GM19238 (cell line): ENCODE measurements around the gene HNRNPD.
"Not testable (repeated sequence)": the region's sequence is repeated elsewhere in the genome, so short reads cannot be mapped to it uniquely, and the experiment has no call there.

Experiments used
- DNase-seq: peaks from one replicate; pipeline ENCODE4 v3.0.0; 2011; ENCODE audit warnings: low spot score; ENCODE audit not compliant: insufficient read length

The HNRNPD gene

DNA sequence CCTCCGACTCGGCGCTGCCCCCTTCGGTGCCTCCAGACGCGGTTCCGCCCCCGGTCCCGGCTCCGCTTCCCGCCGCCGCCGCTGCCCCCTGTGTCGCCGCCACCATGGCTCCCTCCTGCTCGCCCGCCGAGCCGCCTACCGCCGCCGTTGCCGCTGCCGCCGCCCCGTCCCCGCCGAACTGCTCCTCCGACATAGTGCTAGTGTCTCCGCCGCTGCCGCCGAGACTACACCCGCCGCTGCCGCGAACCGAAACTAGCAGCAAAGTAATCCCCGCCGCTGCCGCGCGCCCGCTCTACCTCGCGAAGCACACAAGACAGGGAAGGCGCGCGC is 340 bp downstream of the HNRNPD start:
- no peak for DNase-seq

DNA sequence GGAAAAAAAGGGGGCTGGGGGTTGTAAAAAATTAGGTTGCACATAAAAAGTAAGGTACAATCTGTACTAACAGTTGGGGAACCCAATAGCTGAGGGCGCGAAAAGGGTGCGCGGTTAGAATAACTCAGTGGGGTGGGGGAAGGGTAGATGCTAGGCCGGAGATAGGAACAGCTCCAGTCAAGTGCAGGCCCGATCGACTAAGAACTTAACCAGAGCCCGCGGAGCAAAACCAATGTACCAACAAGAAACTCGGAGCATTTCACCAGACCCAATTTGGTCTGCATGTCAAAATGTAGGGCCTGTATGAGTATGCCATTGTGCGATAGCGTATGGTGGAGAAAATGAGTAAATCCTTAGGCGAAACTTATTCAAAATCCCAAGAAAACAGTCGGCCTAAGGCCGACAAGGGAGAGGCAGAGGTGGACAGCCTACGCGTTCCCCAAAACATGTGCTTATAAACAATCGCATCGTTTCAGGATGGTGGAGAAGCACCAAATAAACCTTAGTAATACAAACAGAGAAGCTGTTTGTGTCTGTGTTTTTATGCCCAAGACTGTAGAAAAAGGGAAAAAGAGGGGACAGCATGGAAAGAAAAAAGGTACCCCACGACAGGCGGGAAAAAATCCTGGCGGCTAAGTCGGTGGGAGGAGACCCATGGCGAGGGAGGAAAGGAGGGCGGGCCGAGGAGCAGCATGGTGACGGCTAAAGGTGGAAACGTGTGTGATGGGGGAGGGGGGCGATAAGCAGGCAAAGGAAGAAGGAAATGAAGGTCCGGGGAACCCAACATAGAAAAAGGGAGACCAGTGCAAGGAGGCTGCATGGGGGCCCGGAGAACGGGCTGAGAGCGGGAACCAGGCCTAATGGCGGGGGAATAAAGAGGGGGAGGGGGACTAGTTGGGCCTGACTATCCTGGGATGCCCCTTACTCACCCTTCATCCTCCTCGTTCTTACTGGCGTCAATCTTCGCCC is 990 bp downstream of the HNRNPD start:
- peak; percentile 37 for DNase-seq

DNA sequence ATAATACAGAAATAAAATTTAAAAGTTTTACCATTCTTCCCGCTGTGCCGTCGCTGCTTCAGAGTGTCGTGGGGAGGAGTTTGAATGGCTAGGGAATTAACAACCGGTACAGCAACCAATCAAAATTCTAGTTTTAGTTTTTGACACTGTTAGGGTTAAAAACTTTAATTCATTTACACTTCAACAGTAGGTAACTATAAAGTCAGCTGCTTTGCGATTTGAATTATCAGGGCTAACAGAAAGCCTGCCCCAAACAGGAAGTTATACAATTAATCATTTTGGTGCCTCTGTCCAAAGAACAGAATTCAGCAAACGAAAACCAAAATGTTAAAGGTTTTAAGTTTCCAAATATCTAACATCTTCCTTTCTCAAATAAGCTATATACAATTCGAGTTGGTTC is 2.3 kb downstream of the HNRNPD start:
- no peak for DNase-seq

DNA sequence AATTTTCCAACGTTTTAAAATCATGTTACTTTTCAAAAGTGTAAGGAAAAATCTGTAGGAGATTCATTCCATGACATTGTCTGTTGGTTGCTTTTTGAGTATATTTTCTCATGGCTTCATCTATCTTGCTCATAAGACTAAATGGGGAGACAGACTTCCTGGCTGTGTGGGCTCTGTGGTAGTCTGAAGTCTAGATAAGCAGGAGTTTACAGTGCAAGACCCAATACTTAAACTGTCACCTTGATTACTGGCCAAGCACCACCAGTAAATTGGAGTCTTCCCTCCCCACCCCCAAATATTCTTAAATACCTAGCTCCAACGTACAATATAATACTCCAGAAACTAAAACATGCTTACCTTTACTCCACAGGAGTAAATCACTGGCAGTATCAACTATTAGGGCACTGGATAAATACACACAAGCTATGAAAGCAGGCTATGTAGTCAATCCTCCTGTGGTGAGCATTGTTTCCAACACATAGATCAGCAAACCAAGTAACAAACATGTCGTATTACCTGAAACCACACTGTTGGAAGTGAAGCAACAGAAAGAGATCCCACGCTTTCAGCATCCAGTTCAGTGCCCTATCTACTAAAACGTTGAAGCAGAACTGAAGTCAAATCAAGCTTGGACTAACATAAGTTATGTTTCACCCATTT is 6.2 kb downstream of the HNRNPD start:
- no peak for DNase-seq

DNA sequence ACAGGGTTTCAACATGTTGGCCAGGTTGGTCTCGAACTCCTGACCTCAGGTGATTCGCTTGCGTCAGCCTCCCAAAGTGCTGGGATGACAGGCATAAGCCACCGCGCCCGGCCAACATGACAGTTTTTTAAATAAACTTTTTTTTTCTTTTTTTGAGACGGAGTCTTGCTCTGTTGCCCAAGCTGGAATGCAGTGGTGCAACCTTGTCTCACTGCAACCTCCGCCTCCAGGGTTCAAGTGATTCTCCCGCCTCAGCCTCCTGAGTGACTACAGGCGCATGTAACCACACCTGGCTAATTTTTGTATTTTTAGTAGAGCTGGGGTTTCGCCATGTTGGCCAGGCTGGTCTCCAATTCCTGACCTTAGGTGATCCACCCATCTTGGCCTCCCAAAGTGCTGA is 7.4 kb downstream of the HNRNPD start:
- DNase-seq: not testable (repeated sequence)

DNA sequence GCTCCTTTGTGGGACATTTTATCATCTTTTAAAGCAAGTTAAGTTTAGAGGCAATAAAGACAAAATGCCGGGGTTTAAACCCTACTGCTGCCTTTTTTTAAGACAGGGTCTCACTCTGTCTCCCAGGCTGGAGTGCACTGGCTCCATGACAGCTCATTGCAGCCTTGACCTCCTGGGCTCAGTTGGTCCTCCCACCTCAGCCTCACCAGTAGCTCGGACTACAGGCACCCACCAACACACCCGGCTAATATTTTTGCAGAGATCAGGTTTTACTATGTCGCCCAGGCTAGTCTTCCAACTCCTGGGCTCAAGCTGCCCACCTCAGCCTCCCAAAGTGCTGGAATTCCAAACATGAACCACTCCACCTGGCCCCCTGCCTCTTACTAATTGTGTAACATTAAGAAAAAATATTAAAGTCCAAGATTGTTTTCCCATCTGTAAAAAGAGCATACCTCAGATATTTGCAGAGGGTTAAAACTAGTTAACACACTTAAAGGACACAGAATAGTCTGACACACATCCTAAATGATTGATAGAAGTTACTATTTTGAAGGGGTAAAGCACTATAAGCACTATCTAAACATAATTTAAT is 9.8 kb downstream of the HNRNPD start:
- no peak for DNase-seq

DNA sequence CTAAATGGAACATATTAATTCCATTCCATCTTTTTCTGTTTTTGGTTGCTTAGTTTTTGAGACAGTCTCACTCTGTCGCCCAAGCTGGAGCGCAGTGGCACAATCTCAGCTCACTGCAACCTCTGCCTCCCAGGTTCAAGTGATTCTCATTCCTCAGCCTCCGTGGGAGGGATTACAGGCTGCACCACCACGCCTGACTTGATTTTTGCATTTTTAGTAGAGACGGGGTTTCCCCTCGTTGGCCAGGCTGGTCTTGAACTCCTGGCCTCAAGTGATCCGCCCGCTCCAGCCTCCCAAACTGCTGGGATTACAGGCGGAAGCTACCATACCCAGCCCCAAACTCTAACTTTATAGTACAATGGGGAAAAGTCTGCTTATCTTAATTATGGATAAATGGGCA is 11.2 kb downstream of the HNRNPD start:
- no peak for DNase-seq

DNA sequence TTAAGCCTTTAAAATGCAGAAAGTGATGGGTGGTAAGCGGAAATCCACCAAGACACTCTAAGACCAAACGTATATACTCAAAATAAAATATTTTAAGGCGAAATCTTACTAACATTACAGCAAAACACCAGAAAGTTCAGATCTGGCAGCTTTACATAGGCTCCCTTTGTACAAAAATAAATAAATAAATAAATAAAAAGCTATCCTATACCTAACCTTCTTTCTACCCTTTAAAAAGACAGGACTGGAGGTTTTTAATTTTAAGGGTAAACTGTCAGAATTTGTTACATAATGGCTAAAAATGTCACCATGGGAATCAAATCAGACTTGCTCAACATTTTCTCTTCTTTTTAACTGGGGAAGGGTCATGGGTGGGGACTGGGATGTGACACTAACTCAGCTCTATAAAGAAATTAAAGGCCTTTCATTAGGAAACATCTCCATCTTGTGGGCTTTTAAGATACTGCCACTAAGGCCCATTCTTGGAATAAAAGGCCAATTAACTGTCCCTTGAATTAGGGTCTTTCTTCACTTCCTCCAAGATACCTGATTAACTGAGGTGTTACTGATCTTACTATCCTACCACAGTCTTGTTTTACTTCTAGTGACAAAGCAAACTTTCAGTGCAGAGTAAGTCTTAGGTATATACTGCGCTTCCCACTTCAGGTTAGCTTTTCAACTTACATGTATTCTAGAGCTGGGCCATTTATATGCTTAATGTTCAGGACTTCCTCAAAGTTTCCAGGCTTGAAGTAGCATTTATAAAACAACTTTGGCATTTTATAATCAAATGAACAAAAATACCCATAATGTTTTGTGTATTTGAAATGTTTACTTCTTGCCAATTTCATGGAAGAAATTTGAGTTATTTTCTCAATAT is 13.3 kb downstream of the HNRNPD start:
- no peak for DNase-seq

DNA sequence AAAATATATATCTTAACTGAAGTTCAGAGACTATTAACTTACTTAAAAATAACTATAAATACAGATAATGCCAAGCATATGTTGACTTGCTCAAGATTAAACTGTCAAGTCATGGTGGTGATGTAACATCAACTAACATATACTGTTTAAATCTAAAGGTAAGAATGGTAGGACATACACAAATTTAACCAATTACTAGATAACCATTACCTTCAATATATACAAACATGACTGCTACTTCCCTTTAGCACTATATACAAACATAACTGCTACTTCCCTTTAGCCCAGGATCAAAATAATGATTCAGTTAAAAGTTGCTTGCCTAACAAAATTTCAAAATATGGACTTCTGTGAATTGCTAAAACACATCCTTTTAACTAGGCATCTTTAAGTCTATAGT is 14.9 kb downstream of the HNRNPD start:
- DNase-seq: no peak

DNA sequence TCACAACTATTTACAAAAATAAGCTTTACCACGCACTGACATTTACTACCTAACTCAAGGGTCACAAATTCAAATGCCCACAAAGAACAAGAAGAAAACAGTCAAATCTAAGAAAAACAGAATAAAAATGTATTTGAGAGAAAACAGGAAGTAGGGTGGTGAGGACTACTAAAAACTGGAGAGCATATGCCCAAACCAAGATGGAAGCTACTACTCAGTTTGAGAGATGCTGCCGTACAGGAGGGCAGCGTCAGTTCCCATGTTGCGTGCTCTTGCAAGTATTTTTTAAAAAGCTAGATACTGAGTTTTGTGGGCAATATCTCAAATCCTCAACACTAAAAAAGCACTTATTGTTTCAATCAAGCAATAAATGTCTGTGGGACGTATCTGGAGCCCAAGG is 16.2 kb downstream of the HNRNPD start:
- DNase-seq: no peak

DNA sequence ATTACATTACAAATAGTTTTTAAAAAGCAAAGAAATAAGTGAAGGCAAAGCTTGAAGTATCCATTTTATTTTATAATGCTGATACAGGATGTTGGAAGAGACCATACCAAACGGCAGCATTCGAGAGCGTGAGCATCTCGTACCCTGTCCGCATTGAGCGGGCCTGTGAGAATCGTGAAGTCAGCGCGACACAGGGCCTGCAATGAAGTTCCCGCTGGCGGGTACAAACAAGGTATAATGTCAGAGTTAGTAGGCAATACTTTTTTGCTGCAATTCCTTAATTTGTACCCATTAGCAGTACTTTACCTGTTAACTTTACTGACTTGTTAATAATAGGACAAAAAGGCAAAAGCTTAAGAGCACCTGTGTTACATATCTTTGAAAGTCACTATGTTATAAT is 19.0 kb downstream of the HNRNPD start:
- no peak for DNase-seq

DNA sequence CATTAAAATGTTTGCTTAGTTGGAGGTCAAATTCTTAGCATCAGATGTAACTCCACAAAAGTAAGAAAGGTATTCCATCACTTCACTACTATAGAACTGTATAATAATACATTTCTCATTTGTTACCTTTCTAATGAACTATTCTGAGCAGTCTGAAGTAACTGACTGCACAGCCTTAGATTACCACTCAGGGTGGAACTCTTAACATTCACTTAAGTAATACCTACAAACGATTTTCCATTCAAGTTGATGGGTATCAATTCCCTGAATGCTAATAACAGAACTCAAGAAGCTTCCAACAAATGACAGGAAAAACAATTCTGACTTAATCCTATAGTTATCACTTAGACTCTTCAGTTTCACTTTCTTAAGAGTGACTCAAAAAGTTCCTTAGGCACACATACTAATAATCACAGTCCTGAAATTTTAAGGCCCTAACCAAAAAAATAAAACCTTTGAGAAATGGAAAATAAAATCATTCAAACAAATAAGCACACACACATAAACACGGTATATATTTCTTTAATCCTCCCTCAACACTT is 20.9 kb downstream of the HNRNPD start:
- DNase-seq: no peak

DNA sequence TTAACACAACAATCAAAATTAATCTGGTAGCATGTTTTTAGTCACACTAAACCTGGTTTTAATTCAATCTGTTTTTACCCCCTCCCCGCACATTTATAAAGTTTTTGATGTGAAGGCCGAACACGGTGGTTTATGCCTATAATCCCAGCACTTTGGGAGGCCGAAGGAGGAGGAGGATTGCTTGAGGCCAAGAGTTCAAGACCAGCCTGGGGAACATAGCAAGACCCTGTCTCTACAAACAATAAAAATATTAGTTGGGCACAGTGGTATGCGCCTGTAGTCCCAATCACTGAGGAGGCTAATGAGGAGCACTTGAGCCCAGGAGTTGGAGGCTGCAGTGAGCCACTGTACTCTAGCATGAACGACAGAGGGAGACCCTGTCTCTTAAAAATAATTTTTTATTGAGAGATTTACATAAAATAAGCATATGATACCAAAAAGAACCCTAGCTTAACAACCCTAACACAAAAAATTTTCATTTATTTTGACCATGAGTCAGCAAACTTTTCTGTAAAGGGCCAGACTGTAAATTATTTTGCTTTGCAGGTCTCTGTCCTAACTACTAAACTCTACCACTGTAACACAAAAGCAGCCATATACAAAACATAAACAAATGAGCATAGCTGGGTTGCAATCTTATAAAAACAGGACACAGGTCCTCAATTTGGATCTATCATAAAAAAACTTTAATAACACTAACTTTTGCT is 21.5 kb downstream of the HNRNPD start:
- no peak for DNase-seq

DNA sequence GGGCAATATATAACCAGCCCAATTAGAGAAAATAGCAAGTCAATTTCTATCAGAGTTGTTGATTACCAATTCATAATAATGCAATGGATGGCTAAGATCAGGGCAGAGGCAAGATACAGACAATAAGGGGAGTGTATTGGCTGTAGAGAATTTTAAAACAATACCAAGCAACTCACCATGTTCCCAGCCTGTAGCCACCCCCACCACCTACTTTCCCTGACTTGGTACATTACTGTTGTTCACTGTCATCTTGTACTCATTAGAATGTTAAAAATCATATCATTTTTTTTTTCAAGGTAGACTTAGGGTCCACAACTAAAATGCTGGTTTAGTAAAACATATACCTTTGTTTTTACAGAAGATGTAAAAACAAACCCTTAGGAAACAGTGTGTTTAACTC is 27.7 kb downstream of the HNRNPD start:
- DNase-seq: no peak

DNA sequence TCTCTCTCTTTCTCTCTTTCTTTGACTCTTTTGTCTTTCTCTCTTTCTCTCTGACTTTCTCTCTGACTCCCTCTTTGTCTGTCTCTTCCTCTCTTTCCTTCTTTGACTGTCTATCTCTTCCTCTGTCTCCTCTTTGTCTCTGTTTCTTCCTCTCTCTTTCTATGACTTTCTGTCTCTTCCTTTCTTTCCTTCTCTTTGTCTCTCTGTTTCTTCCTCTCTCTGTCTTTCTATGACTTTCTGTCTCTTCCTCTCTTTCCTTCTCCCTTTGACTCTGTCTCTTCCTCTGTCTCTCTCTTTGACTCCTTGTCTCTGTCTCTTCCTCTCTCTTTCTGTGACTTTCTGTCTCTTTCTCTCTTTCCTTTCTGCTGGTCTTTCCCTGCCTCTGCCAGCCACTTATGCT is 38.7 kb downstream of the HNRNPD start:
- no peak for DNase-seq

DNA sequence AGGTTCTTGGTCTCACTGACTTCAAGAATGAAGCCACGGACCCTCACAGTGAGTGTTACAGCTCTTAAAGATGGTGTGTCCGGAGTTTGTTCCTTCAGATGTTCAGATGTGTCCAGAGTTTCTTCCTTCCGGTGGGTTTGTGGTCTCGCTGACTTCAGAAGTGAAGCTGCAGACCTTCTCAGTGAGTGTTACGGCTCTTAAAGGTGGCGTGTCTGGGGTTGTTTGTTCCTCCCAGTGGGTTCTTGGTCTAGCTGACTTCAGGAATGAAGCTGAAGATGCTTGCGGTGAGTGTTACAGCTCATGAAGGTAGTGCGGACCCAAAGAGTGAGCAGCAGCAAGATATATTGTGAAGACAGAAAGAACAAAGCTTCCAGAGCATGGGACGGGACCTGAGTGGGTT is 40.1 kb downstream of the HNRNPD start:
- not testable (repeated sequence) for DNase-seq

DNA sequence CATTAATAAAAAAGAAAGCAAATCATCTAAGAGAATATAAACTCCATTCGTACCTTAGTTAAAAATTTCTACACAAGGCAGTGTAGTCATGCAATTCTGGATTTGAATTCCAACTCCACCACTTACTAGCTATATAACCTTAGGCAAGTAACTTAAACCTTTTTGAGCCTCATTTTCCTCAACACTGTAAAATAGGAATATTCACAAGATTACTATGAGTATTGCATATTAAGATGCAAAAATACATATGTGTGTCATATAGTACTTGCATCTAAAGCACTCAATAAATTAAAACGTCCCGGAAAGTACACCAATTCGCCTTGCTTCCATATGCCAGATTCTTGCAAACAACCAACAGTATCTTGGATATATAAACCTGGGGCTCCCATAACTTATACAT is 42.0 kb downstream of the HNRNPD start:
- no peak for DNase-seq

DNA sequence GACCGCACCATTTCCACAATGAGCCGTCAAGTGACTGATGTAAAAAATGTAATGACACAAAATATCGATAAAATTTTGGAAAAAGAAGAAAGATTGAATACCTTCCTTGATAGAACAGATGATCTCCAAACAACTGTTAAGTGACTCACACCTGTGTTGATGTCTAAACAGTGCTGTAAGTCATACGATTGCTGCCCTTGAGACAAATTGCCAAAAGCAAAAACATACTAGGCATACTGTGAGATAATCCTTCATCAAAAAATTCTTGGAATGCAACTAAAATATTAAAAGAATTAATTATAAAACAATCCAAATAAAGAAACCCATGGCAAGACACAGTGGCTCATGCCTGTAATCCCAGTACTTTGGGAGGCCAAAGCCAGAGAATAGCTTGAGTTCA is 53.4 kb downstream of the HNRNPD start:
- DNase-seq: no peak

DNA sequence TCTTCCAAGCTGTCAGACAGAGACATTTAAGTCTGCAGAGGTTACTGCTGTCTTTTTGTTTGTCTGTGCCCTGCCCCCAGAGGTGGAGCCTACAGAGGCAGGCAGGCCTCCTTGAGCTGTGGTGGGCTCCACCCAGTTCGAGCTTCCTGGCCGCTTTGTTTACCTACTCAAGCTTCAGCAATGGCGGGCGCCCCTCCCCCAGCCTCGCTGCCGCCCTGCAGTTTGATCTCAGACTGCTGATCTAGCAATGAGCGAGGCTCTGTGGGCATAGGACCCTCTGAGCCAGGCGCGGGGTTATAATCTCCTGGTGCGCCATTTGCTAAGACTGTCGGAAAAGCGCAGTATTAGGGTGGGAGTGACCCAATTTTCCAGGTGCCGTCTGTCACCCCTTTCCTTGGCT is 70.7 kb downstream of the HNRNPD start:
- DNase-seq: not testable (repeated sequence)
